Umbilical cord (tissue), 2 donors: ENCODE measurements around the gene SCNN1A. TPM values are rescaled to one million over a fixed set of nuclear protein-coding genes. Genes with fewer than 3 reads are reported as not detected.

ENCODE experiments used
- DNase-seq: peaks from one replicate; pipeline ENCODE4 v3.0.0-alpha.2; 2015; ENCODE audit warnings: low spot score
- total RNA-seq: library from RNA; depleted of rRNA; stranded (reverse); fragments of >200 nt; gene quantifications from one replicate; pipeline ENCODE4 v1.2.3, GENCODE V29; 2014; ENCODE audit warnings: low replicate concordance; ENCODE audit not compliant: insufficient read depth

The SCNN1A gene
- 2.2 TPM for total RNA-seq

GRCh38 chr12:6375269-6376078 is at the start of gene SCNN1A:
SCNN1A (minus strand) TSS chr12:6375563; CDS start chr12:6374783, 780 bp downstream.
- DNase-seq = no peak

- no peak for DNase-seq
Measured at GRCh38 chr12:6424866-6425265, 49.5 kb upstream of the SCNN1A start.

GRCh38 chr12:6424008-6424347 is 48.6 kb upstream of the SCNN1A start:
- DNase-seq = no peak

- DNase-seq = peak; percentile 93
Measured at GRCh38 chr12:6423267-6424007, 48.1 kb upstream of the SCNN1A start.

DNA sequence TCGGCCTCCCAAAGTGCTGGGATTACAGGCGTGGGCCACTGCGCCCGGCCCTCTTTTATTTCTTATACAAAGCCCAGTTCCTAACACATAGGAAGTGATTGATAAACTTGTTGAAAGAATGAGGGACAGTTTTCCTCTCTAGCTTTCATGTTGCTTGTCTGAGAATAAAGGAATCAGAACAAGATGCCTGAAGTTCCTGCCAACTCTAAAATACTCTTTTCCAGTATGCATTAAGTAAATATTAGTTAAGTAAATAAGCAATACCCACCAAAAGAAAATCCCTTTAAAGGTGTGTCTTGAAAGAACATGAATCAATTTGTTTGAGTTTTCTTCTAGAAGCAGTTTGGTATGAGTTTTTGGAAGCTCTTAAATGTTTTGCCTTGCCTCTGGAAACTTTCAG is 45.0 kb upstream of the SCNN1A start:
- no peak for DNase-seq

DNA sequence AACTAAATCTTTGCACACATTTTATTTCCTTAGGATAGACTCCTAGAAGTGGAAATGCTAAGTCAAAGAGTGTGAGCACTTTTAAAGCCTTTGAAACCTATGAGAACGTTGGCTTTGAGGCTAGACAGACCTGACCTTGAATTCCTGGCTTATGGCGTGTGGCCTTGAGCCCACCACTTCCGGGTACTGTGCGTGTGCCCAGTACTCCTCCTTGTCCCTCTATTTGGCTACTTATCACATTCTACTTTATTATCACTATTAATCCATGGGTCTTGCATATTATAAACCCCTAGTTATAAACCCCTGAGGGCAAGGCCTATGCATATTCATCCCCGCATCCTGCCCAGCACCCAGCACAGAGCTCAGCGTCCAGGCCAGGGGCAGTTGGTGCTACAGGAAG is 43.4 kb upstream of the SCNN1A start:
- DNase-seq = no peak

DNA sequence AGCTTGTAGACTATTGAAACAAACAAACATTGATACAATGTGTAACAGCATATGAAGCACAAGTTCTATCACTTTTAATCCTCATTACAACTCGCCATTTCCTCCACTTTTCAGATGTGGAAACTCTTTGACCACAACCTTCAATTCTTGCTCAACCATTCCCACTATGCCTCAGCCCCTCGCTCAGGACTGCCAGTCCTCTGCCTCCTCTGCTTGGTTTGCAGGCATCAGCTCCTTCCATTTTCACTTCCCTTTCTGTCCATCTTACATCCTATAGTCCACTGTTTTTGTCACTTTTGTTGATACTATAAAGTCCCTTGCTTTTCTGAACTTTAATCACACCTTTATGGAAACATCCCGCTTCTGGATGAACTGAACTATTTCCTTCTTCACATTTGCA is 41.2 kb upstream of the SCNN1A start:
- no peak for DNase-seq

DNA sequence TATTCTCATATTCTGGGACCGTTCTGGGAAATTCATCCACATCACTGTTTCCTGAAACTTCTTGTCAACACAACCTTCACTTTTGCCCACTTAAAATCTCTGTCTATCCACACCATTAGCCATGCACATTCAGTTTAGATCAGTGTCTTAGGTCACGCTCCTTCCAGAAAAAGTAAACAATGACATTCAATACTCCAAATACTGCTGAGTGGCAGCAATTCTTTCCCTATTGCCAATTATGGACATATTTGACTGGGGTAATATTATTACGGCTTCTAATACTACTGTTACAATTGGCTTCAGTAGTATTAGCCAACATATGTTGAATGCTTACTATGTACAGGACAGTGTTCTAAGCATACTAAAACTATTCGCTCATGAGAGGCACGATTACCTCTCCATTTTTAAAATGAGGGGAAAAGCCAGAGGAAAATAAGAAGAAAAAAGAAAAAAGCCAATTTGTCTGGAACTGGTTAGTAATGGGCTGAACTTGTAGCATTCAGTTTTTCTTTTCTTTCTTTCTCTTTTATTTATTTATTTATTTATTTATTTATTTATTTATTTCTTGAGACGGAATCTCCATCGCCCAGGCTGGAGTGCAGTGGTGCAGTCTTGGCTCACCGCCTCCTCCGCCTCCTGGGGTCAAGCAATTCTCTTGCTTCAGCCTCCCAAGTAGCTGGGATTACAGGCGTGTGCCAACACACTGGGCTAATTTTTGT is 32.0 kb upstream of the SCNN1A start:
- no peak for DNase-seq

GRCh38 chr12:6405963-6406362 is 30.6 kb upstream of the SCNN1A start:
- DNase-seq = no peak

DNA sequence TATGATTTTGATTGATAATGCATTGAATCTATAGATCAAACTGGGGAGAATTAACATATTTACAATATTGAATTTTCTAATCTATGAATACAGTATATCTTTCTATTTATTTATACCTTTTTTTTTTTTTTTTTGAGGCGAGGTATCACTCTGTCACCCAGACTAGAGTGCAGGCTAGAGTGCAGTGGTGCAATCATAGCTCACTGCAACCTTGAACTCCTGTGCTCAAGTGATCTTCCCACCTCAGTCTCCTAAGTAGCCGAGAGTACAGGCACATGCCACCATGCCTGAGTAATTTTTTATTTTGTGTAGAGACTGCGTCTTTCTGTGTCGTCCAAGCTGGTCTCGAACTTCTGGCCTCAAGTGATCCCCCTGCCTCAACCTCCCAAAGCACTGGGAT is 29.0 kb upstream of the SCNN1A start:
- DNase-seq = no peak

DNA sequence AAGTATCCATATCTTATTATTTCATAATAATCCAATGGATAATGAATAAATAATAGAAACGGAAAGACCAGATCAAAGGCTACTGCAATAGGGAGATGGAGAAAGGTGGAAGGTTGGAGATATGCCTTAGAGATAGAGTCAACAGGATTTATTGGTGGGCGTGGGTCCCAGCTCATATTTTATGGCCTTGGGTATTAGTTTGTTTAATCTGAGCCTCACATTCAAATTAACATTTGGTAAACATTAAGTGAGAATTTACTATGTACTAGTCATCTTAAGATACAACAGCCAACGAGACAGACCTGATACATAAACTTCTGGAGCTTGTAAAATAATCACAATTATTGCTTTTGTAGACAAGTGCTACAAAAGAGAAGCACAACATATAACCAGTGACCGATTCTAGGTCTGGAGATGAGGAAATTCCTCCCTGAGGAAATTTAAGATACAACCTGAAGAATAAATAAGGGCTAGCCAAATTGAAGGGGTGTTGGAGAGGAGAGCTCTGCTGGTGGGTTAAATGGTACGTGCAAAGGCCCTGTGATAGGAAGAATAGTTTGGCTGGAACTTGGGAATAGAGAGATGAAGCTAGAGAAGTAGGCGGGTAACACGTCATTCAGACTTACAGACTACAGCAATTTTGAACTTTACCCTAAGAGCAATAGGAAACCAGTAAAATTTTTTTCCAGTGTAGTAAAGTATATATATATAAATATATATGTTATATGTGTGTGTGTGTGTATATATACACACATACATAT is 24.7 kb upstream of the SCNN1A start:
- no peak for DNase-seq

GRCh38 chr12:6396031-6396430 is 20.7 kb upstream of the SCNN1A start:
- no peak for DNase-seq

DNA sequence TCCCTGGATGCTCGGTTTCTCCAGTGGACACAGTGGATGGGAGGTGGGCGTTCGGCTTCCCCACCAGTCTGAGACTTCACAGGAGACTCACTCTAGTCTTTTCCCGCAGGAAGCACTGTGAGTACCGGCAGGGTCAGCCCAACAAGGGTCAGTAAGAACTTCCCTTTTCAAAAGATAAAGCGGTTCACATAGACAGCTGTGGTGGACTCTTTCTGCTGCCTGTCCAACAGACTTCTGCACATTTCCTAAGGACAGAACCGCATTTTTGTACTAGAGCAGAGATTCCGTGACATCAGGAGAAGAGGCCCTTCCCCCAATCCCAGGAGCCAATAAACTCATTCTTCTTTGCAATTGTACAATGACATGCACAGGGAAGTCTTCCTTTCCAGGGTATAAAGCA is 19.0 kb upstream of the SCNN1A start:
- no peak for DNase-seq

DNA sequence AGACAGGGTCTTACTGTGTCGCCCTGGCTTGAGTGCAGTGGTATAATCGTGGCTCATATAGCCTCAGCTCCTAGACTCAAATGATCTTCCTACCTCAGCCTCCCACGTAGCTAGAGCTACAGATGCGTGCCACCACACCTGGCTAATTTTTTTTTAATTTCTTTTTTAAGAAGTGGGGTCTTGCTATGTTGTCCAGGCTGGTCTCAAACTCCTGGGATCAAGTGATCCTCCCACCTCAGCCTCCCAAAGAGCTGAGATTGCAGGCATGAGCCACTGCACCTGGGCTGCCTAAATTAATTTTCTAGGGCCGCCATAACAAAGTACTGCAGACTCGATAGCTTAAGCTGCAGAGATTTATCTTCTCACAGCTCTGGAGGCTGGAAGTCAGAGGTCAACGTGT is 17.7 kb upstream of the SCNN1A start:
- DNase-seq = no peak

- DNase-seq = peak; percentile 55
Measured at GRCh38 chr12:6392504-6392903, 17.1 kb upstream of the SCNN1A start.

DNA sequence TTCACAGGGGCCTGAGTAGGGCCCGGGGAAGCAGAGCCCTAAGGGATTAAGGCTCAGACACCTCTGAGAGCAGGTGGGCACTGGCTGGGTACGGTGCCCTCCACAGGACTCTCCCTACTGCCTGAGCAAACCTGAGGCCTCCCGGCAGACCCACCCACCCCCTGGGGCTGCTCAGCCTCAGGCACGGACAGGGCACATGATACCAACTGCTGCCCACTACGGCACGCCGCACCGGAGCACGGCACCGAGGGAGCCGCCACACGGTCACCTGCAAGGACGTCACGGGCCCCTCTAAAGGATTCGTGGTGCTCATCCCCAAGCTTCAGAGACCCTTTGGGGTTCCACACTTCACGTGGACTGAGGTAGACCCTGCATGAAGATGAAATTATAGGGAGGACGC is 15.7 kb upstream of the SCNN1A start:
- no peak for DNase-seq

DNA sequence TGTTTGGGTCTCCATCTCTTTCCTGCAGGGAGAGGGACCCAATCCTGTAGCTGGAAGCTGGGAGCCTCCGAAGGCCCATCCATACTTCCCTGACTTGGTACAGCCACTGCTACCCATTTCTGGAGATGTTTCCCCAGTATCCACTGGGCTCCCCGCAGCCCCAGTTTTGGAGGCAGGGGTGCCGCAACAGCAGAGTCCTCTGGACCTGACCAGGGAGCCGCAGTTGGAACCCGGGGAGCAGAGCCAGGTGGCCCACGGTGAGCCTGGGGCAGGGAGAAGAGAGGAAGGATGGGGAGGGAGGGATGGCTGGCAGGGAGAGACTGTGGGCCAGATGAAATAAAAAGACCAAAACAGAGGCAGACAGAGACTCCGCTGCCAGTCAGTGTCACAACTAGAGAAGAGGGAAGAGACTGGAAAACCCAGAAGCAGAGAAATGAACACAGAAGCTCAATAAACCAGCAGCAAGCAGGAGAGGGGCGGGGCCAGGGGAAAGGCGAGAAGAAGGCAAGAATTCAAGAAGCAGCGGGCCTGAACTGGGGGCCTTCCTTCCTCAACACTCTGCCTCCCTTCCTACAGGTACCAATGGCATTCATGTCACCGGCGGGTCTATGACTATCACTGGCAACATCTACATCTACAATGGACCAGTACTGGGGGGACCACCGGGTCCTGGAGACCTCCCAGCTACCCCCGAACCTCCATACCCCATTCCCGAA is 14.9 kb upstream of the SCNN1A start:
- DNase-seq = no peak

- no peak for DNase-seq
Measured at GRCh38 chr12:6387541-6387940, 12.2 kb upstream of the SCNN1A start.

DNA sequence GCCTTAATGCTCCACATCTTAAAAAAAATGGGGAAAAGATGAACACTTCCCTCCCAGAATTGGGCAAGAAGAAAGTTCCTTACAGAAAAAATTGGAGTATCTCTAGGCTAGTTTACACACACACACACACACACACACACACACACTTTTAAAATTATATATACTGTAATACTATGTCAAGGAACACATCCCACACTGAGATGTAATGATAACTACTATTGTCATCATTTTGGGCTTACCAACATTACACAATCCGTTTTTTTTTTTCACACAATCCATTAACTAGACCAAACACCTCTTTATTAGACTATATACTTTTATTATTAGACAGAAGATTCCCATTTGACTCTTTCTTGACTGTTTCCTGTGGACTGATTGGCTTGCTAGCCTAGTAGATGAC is 11.1 kb upstream of the SCNN1A start:
- DNase-seq = no peak

DNA sequence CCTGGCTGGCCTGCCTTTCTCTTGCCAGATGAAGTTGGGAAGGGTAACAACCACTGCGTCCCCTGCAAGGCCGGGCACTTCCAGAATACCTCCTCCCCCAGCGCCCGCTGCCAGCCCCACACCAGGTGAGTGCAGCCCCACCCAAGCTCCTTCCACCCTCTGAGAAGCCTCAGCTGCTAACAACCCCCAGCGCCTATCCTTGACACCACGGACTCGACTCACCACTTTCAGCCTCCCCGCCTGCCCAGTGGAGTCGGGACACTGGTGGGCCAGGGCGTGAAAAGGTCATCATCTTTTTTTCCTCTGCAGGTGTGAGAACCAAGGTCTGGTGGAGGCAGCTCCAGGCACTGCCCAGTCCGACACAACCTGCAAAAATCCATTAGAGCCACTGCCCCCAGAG is 10.7 kb upstream of the SCNN1A start:
- no peak for DNase-seq
